Measurements from ENCODE around the gene RFPL4A. TPM values are rescaled to one million over a fixed set of nuclear protein-coding genes. Genes with fewer than 3 reads are reported as not detected.
"Not testable (repeated sequence)": the region's sequence is repeated elsewhere in the genome, so short reads cannot be mapped to it uniquely, and the experiment has no call there.

The RFPL4A gene
- total RNA-seq, 1 donor from 2014 or later: not detected

- no peak for TF ChIP-seq EZH2 (IDR thresholded peaks at IDR 0.05)
- TF ChIP-seq, protein P1, sequence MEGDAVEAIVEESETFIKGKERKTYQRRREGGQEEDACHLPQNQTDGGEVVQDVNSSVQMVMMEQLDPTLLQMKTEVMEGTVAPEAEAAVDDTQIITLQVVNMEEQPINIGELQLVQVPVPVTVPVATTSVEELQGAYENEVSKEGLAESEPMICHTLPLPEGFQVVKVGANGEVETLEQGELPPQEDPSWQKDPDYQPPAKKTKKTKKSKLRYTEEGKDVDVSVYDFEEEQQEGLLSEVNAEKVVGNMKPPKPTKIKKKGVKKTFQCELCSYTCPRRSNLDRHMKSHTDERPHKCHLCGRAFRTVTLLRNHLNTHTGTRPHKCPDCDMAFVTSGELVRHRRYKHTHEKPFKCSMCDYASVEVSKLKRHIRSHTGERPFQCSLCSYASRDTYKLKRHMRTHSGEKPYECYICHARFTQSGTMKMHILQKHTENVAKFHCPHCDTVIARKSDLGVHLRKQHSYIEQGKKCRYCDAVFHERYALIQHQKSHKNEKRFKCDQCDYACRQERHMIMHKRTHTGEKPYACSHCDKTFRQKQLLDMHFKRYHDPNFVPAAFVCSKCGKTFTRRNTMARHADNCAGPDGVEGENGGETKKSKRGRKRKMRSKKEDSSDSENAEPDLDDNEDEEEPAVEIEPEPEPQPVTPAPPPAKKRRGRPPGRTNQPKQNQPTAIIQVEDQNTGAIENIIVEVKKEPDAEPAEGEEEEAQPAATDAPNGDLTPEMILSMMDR (IDR thresholded peaks at IDR 0.05): no peak
- no peak for TF ChIP-seq EZH2phosphoT487 (IDR thresholded peaks at IDR 0.05)
- Mint-ChIP-seq H3K9me3 (peaks cover 19% of the 10 kb centered on the region), H3K27ac (no peak overlapping the region), H3K4me3 (no peak overlapping the region), H3K36me3 (no peaks in the 10 kb centered on the region), H3K4me1 (peaks cover 2% of the 10 kb centered on the region), H3K27me3 (ENCODE audit: insufficient read depth, low read depth) (peaks cover 18% of the 10 kb centered on the region)
- Histone ChIP-seq H2AFZ (replicated peaks) (no peak overlapping the region), H3K36me3 (no peaks in the 10 kb centered on the region), H3F3A (ENCODE audit: low read depth) (no peaks in the 10 kb centered on the region), H3K9ac (no peak overlapping the region), H3K4me2 (no peak overlapping the region), H3K4me3 (no peak overlapping the region), H3K9me3 (ENCODE audit: low read depth) (peaks cover 9% of the 10 kb centered on the region), H3K27me3 (no peaks in the 10 kb centered on the region), H3K27ac (no peak overlapping the region), H3K4me1 (no peaks in the 10 kb centered on the region), H4K20me1 (ENCODE audit: low read depth) (no peaks in the 10 kb centered on the region), H3K79me2 (ENCODE audit: low read depth) (no peaks in the 10 kb centered on the region)
- DNase-seq (ENCODE audit: low spot score): no peak
These were observed 41.6 kb upstream of the RFPL4A start for GRCh38 chr19:55717251-55717650.

DNA sequence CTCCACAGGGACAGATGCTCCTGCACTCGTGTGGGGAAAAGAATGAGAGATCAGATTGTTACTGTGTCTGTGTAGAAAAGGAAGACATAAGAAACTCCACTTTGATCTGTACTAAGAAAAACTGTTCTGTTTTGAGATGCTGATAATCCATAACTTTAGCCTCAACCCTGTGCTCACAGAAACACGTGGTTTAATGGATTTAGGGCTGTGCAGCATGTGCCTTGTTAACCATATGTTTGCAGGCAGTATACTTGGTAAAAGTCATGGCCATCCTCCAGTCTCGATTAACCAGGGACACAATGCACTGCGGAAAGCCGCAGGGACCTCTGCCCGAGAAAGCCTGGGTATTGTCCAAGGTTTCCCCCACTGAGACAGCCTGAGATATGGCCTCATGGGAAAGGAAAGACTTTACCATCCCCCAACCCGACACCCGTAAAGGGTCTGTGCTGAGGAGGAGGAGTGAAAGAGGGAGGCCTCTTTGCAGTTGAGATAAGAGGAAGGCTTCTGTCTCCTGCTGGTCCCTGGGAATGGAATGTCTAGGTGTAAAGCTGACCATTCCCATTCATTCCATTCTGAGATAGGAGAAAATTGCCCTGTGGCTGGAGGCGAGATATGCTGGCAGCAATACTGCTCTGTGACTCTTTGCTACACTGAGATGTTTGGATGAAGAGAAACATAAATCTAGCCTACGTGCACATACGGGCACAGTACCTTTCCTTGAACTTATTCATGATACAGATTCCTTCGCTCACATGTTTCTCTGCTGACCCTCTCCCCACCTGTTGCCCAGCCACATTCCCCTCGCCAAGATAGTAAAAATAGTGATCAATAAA is 40.8 kb upstream of the RFPL4A start:
- H3K4me2 ChIP-seq; H3K27ac ChIP-seq; H3K4me3 ChIP-seq; H3K36me3 Mint-ChIP-seq; H3K4me1 Mint-ChIP-seq; H3K9ac ChIP-seq; H4K20me1 ChIP-seq (ENCODE audit: low read depth); H3K27me3 ChIP-seq; DNase-seq (ENCODE audit: low spot score); H2AFZ ChIP-seq (replicated peaks); H3K27ac Mint-ChIP-seq; H3K4me3 Mint-ChIP-seq; H3K4me1 ChIP-seq; H3K36me3 ChIP-seq; H3F3A ChIP-seq (ENCODE audit: low read depth); H3K79me2 ChIP-seq (ENCODE audit: low read depth): not testable (repeated sequence)
- H3K9me3 Mint-ChIP-seq: peaks cover 15% of the 10 kb centered on the region
- H3K9me3 ChIP-seq (ENCODE audit: low read depth): peaks cover 10% of the 10 kb centered on the region
- H3K27me3 Mint-ChIP-seq (ENCODE audit: insufficient read depth, low read depth): peaks cover 15% of the 10 kb centered on the region

- Histone ChIP-seq H3K36me3 (no peaks in the 10 kb centered on the region), H3K4me2 (no peak overlapping the region), H3K79me2 (ENCODE audit: low read depth) (no peaks in the 10 kb centered on the region), H3K9me3 (ENCODE audit: low read depth) (peaks cover 10% of the 10 kb centered on the region), H3K9ac (no peak overlapping the region), H4K20me1 (ENCODE audit: low read depth) (no peaks in the 10 kb centered on the region), H3K4me1 (no peaks in the 10 kb centered on the region), H3K27me3 (no peaks in the 10 kb centered on the region), H3K27ac (no peak overlapping the region), H3K4me3 (no peak overlapping the region), H3F3A (ENCODE audit: low read depth) (no peaks in the 10 kb centered on the region), H2AFZ (replicated peaks) (no peak overlapping the region)
- no peak for DNase-seq (ENCODE audit: low spot score)
- no peak overlapping the region for H3K27ac Mint-ChIP-seq
- no peak overlapping the region for H3K4me3 Mint-ChIP-seq
- TF ChIP-seq, protein P1 (IDR thresholded peaks at IDR 0.05): no peak
- no peaks in the 10 kb centered on the region for H3K4me1 Mint-ChIP-seq
- H3K9me3 Mint-ChIP-seq: peaks cover 14% of the 10 kb centered on the region
- no peaks in the 10 kb centered on the region for H3K36me3 Mint-ChIP-seq
- H3K27me3 Mint-ChIP-seq (ENCODE audit: insufficient read depth, low read depth): peaks cover 5% of the 10 kb centered on the region
These were observed 38.6 kb upstream of the RFPL4A start for GRCh38 chr19:55720214-55720746.

- H3K4me1 ChIP-seq: no peaks in the 10 kb centered on the region
- no peak for DNase-seq (ENCODE audit: low spot score)
- Mint-ChIP-seq H3K27me3 (ENCODE audit: insufficient read depth, low read depth) (peaks cover 5% of the 10 kb centered on the region), H3K4me1 (no peaks in the 10 kb centered on the region), H3K9me3 (peaks cover 14% of the 10 kb centered on the region), H3K27ac (no peak overlapping the region), H3K36me3 (no peaks in the 10 kb centered on the region), H3K4me3 (no peak overlapping the region)
- H4K20me1 ChIP-seq (ENCODE audit: low read depth): no peaks in the 10 kb centered on the region
- no peak overlapping the region for H3K4me3 ChIP-seq
- H3K27ac ChIP-seq: no peak overlapping the region
- TF ChIP-seq EZH2 (IDR thresholded peaks at IDR 0.05) (no peak), EZH2phosphoT487 (IDR thresholded peaks at IDR 0.05) (no peak)
- TF ChIP-seq, protein P1 (IDR thresholded peaks at IDR 0.05): no peak
- no peak overlapping the region for H3K9ac ChIP-seq
- H3K27me3 ChIP-seq: no peaks in the 10 kb centered on the region
- H3F3A ChIP-seq (ENCODE audit: low read depth): no peaks in the 10 kb centered on the region
- no peaks in the 10 kb centered on the region for H3K36me3 ChIP-seq
- H3K9me3 ChIP-seq (ENCODE audit: low read depth): peaks cover 10% of the 10 kb centered on the region
- H2AFZ ChIP-seq (replicated peaks): no peak overlapping the region
- H3K4me2 ChIP-seq: no peak overlapping the region
- H3K79me2 ChIP-seq (ENCODE audit: low read depth): no peaks in the 10 kb centered on the region
These were observed 38.1 kb upstream of the RFPL4A start for GRCh38 chr19:55720801-55721200.

Measured in neural progenitor cell (in vitro differentiated cells).